Pancreas (tissue), 10 donors: Measurements from ENCODE around the gene ATP6V1F. TPM values are rescaled to one million over a fixed set of nuclear protein-coding genes. Genes with fewer than 3 reads are reported as not detected.
A peak's percentile ranks its signal among the peaks of the same experiment; 100 is the strongest.

Source experiments
- ATAC-seq, 4 donors: fragments of 200-7000 bp; cut with Tn5 transposase; one replicate each; pipeline versions ENCODE4 v1.8.0 to v1.9.1; 2020; ENCODE audit warnings: mild to moderate bottlenecking in 4 of 4, moderate library complexity in 4 of 4
- DNase-seq, 6 donors: peaks; one replicate each; pipeline ENCODE4 v3.0.0-alpha.2; 2020
- FAIRE-seq: peaks from 2 replicates; lab custom pipeline; 2012; peaks lifted over from hg19 to GRCh38; lab: Jason Lieb, UNC
- H3K27ac ChIP-seq, 4 donors: fragments of 200-600 bp; sonication (generic); 1 replicate in 3 of 4; 2 replicates in 1 of 4; pipeline versions ENCODE4 v1.5.0 to v1.8.0; 2020
- H3K27me3 ChIP-seq, 4 donors: fragments of 200-600 bp; one replicate each; pipeline ENCODE4 v1.8.0; 2021
- H3K36me3 ChIP-seq, 3 donors: fragments of 200-600 bp; sonication (generic) in 1 of 3; one replicate each; pipeline versions ENCODE4 v1.5.0 to v1.8.0; 2020 to 2021
- H3K4me1 ChIP-seq, 3 donors: fragments of 200-600 bp; one replicate each; pipeline ENCODE4 v1.8.0; 2021
- H3K4me3 ChIP-seq, 4 donors: fragments of 200-600 bp; sonication (generic) in 2 of 4; one replicate each; pipeline versions ENCODE4 v1.5.0 to v1.8.0; 2020 to 2021
- H3K9me3 ChIP-seq, 4 donors: fragments of 200-600 bp; one replicate each; pipeline ENCODE4 v1.8.0; 2021
- CTCF ChIP-seq, 4 donors: fragments of 200-600 bp; sonication (generic) in 3 of 4; IDR thresholded peaks; one replicate each; pipeline versions ENCODE4 v1.5.0 to v1.8.0; 2021; ENCODE audit warnings: antibody characterized with exemption in 4 of 4
- WGBS, 2 donors: extraction: QIAGEN DNeasy Blood & Tissue Kit; methylation state at CpG; one replicate each; pipeline ENCODE4 v1.1.7; 2013; 5-methylcytosine and 5-hydroxymethylcytosine counted together
- intact Hi-C, 3 donors: fragments of 100-400 bp; cut with DNase I; formaldehyde crosslinking; loops; one replicate each; pipeline versions ENCODE4 v1.11.1 to v1.14.2; 2022
- polyA plus RNA-seq, 2 donors: library from polyadenylated mRNA; stranded (reverse); fragments of 200-250 nt; gene quantifications; one replicate each; pipeline ENCODE4 v1.2.3, GENCODE V29; 2013
- total RNA-seq, 6 donors: library from RNA; stranded (reverse); fragmentation: NEBNext Ultra II Directional in 4 of 6; extraction: Animal tissue kit (Norgen Biotek cat#: 25700) in 4 of 6; gene quantifications; one replicate each; pipeline versions ENCODE4 v1.2.1 to v1.2.4, GENCODE V29; 2021 to 2023
- donor health status: healthy with polysubstance abuse.
- donor health status: DM: no; HTN: no; CAD: no; lungs with moderate emphysema.
- donor health status: DM: no; HTN: no; CAD: no.
- donor health status: control.
- donor health status: control.
- donor health status: Bipolar disorder and iron deficiency.
- donor health status: DM: yes; HTN: yes; CAD: no.
- donor health status: DM: no; HTN: no; CAD: no.
- donor health status: DM: no; HTN: no; CAD: no.
- donor health status: DM: yes; HTN: yes; CAD: no.

Gene ATP6V1F
- total and polyA plus RNA-seq, 8 donors = 28.1 to 96.9 (median 45.3) TPM

GRCh38 chr7:128867842-128868623 lies 5.4 kb downstream of the ATP6V1F start:
- 74 to 79% methylated on average over 11 of the region's 11 CpGs for WGBS, 2 donors
- Histone ChIP-seq H3K9me3 (no peaks in the 10 kb centered on the region), H3K27ac (no peak overlapping the region), H3K4me1 (peaks cover 7 to 11% (median 7%) of the 10 kb centered on the region in 3 donors), H3K4me3 (no peak overlapping the region), H3K27me3 (no peaks in the 10 kb centered on the region), H3K36me3 (no peaks in the 10 kb centered on the region)
- DNase-seq (peak in 1 of 6 donors; percentile 54), FAIRE-seq (no peak), ATAC-seq (no peak)
- no peak for TF ChIP-seq CTCF (IDR thresholded peaks at IDR 0.05)
- intact Hi-C loops = no loop called here

GRCh38 chr7:128868624-128869137 lies 6.0 kb downstream of the ATP6V1F start:
- H3K4me1 ChIP-seq = peaks cover 5 to 9% (median 7%) of the 10 kb centered on the region in 3 donors
- no peaks in the 10 kb centered on the region for H3K27me3 ChIP-seq
- DNase-seq (peak in 1 of 6 donors; percentile 34), FAIRE-seq (no peak), ATAC-seq (peak; percentile 26 to 46 (median 35))
- H3K27ac ChIP-seq = no peak overlapping the region
- no peak for TF ChIP-seq CTCF (IDR thresholded peaks at IDR 0.05)
- peak overlapping the region; percentile 33 to 80 (median 68) for H3K4me3 ChIP-seq
- H3K36me3 ChIP-seq = no peaks in the 10 kb centered on the region
- WGBS, 2 donors = 38 to 39% methylated on average over 13 of the region's 13 CpGs
- H3K9me3 ChIP-seq = no peaks in the 10 kb centered on the region
- intact Hi-C loops = no loop called here

- ATAC-seq (peak; percentile 87 to 91 (median 90)), FAIRE-seq (no peak)
- peak overlapping the region; percentile 33 to 80 (median 68) for H3K4me3 ChIP-seq
Observed at GRCh38 chr7:128869138-128869943, 6.7 kb downstream of the ATP6V1F start.

GRCh38 chr7:128869944-128870285 lies 7.3 kb downstream of the ATP6V1F start:
- 10 to 17% methylated on average over 12 to 30 of the region's 30 CpGs for WGBS, 2 donors
- intact Hi-C loops = loop anchor here in 1 of 3 donors (10.0 kb wide), 1 partner anchor 255 kb away; no protein-coding TSS in a partner anchor
- FAIRE-seq = no peak
- peak in 3 of 4 donors; percentile 1 to 19 (median 13) for ATAC-seq
- H3K9me3 ChIP-seq = no peaks in the 10 kb centered on the region
- peak in 1 of 6 donors; percentile 64 for DNase-seq
- H3K4me3 ChIP-seq = peak overlapping the region; percentile 33 to 80 (median 68)
- H3K4me1 ChIP-seq = peaks cover 0 to 7% (median 5%) of the 10 kb centered on the region in 3 donors
- no peak overlapping the region for H3K27ac ChIP-seq
- H3K27me3 ChIP-seq = no peaks in the 10 kb centered on the region
- TF ChIP-seq CTCF (IDR thresholded peaks at IDR 0.05) = no peak
- no peaks in the 10 kb centered on the region for H3K36me3 ChIP-seq

More at GRCh38 chr7:128869138-128869943, 6.7 kb downstream of the ATP6V1F start:
- DNase-seq = peak; percentile 42 to 88 (median 72)
- Histone ChIP-seq H3K27me3 (no peaks in the 10 kb centered on the region), H3K36me3 (no peaks in the 10 kb centered on the region), H3K9me3 (no peaks in the 10 kb centered on the region), H3K4me1 (peaks cover 0 to 7% (median 5%) of the 10 kb centered on the region in 3 donors), H3K27ac (no peak overlapping the region)
- 0 to 1% methylated on average over 69 to 86 of the region's 86 CpGs for WGBS, 2 donors
- intact Hi-C loops = no loop called here
- no peak for TF ChIP-seq CTCF (IDR thresholded peaks at IDR 0.05)
